HepG2 (cell line): Measurements from ENCODE around the gene MEF2A. TPM values are rescaled to one million over a fixed set of nuclear protein-coding genes. Genes with fewer than 3 reads are reported as not detected.

ENCODE experiments used
- BCL6 ChIP-seq: IDR thresholded peaks from 2 replicates; pipeline ENCODE4 v1.6.1; 2016; ENCODE audit warnings: missing genetic modification reagents, missing compliant biosample characterization
- HMG20B ChIP-seq: conservative IDR thresholded peaks from 2 replicates; pipeline ENCODE4 v1.6.1; 2016; ENCODE audit warnings: missing genetic modification reagents, missing compliant biosample characterization
- HNF4A ChIP-seq: sonication (generic); formaldehyde crosslinking; IDR thresholded peaks from 2 replicates; pipeline ENCODE4 v1.4.0; 2020; ENCODE audit warnings: missing genetic modification reagents
- KLF6 ChIP-seq: IDR thresholded peaks from 2 replicates; pipeline ENCODE4 v1.8.0; 2016; ENCODE audit warnings: missing biosample characterization, missing genetic modification reagents
- PPARG ChIP-seq: conservative IDR thresholded peaks from 2 replicates; pipeline ENCODE4 v1.6.1; 2016; ENCODE audit warnings: missing biosample characterization, missing genetic modification reagents
- PRMT3 ChIP-seq: sonication (generic); formaldehyde crosslinking; IDR thresholded peaks from 2 replicates; pipeline ENCODE4 v1.8.1; 2022; ENCODE audit warnings: low read depth, mild to moderate bottlenecking, moderate library complexity, missing genetic modification reagents, borderline replicate concordance
- SRSF4 ChIP-seq: fragments of 200-400 bp; formaldehyde crosslinking; IDR thresholded peaks from one replicate; pipeline ENCODE4 v1.6.1; 2018; ENCODE audit warnings: mild to moderate bottlenecking, low read depth, low read length, moderate library complexity; ENCODE audit not compliant: poor library complexity, severe bottlenecking
- ZIK1 ChIP-seq: sonication (generic); formaldehyde crosslinking; IDR thresholded peaks from 2 replicates; pipeline ENCODE4 v1.5.0; 2020; ENCODE audit warnings: mild to moderate bottlenecking, low read depth, missing genetic modification reagents, borderline replicate concordance
- ZNF674 ChIP-seq: sonication (generic); formaldehyde crosslinking; IDR thresholded peaks from 2 replicates; pipeline ENCODE4 v1.5.0; 2020; ENCODE audit warnings: low read depth, mild to moderate bottlenecking, missing genetic modification reagents
- polyA plus RNA-seq, 8 experiments: library from polyadenylated mRNA; depleted of rRNA in 3 of 8; stranded (reverse) in 7 of 8; unstranded in 1 of 8; fragments of >200 nt; fragmentation: Illumina TruSeq in 4 of 8; extraction: Trizol in 4 of 8; gene quantifications; 2 replicates each; pipeline versions ENCODE4 v1.2.1 to v1.2.3, GENCODE V29; 2011 to 2016; ENCODE audit warnings: low read depth in 4 of 8, missing spikeins in 1 of 8, mixed read lengths in 1 of 8; ENCODE audit not compliant: insufficient read depth in 1 of 8
- total RNA-seq, 5 experiments: library from RNA; depleted of rRNA; stranded (reverse); fragments of >200 nt; fragmentation: Illumina TruSeq; extraction: Trizol; gene quantifications; 2 replicates each; pipeline ENCODE4 v1.2.3, GENCODE V29; 2016; ENCODE audit warnings: low read depth in 1 of 5
- TF ChIP-seq, protein P1 (sequence below): sonication (generic); formaldehyde crosslinking; IDR thresholded peaks from 2 replicates; pipeline ENCODE4 v1.5.0; 2020; ENCODE audit warnings: missing genetic modification reagents
- TF ChIP-seq, protein P2 (sequence below): sonication (generic); formaldehyde crosslinking; IDR thresholded peaks from 2 replicates; pipeline ENCODE4 v1.4.0; 2020; ENCODE audit warnings: missing genetic modification reagents, borderline replicate concordance
- TF ChIP-seq, protein P3 (sequence below): sonication (generic); formaldehyde crosslinking; IDR thresholded peaks from 2 replicates; pipeline ENCODE4 v1.8.1; 2023; ENCODE audit warnings: missing genetic modification reagents, mild to moderate bottlenecking, borderline replicate concordance
- TF ChIP-seq, protein P4 (sequence below): sonication (generic); formaldehyde crosslinking; IDR thresholded peaks from 2 replicates; pipeline ENCODE4 v1.9.0; 2021; ENCODE audit warnings: missing genetic modification reagents, borderline replicate concordance
- TF ChIP-seq, protein P5 (sequence below): sonication (generic); formaldehyde crosslinking; IDR thresholded peaks from 2 replicates; pipeline ENCODE4 v1.5.1; 2020; ENCODE audit warnings: mild to moderate bottlenecking, missing genetic modification reagents, moderate library complexity

Gene MEF2A
- total and polyA plus RNA-seq, 2 of the 13 experiments (the other 11 are each of a cell fraction or from before 2014, with no cell fraction given): 15.2 to 24.4 TPM

DNA sequence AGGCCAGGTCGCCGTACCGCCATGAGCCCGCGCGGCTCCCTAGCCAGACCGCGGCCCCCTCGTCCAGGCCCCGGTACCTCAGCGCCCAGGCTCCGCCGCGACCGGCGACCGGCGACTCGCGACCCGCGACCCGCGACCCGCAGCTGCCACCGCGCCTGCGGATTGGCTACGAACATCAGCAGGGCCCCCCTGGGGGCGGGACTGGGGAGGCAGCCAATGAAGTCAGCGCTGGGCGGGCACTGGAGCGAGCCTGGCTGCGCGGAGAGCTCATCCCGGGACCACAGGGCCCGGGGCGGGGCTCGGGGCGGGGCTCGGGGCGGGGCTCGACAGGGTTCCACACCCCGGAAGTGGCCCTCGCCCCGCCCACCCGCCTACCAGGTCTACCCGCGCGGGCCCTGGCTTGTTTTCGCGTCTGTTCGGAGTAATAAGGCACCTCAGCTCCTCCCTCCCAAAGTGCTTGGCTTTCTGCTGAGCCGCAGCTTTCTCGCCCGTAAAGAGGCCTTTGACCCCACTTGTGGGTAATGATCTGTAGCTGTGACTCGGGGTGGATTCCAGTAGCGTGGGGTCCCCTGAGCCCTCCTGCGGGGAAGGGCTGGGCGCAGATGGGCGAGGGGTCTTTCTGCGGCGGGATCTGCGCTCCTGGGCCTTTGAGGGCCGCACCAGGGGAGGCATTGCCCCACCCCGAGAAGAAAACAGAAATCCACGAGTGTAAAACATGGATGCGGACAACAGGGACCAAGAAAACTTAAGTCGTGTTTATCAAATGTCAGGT, 167.7 kb downstream of the MEF2A start, which contains the start of gene LYSMD4 (continued):
- TF ChIP-seq, protein P1, sequence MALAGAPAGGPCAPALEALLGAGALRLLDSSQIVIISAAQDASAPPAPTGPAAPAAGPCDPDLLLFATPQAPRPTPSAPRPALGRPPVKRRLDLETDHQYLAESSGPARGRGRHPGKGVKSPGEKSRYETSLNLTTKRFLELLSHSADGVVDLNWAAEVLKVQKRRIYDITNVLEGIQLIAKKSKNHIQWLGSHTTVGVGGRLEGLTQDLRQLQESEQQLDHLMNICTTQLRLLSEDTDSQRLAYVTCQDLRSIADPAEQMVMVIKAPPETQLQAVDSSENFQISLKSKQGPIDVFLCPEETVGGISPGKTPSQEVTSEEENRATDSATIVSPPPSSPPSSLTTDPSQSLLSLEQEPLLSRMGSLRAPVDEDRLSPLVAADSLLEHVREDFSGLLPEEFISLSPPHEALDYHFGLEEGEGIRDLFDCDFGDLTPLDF (CRISPR knock-in tag): no peak
- TF ChIP-seq, protein P2, sequence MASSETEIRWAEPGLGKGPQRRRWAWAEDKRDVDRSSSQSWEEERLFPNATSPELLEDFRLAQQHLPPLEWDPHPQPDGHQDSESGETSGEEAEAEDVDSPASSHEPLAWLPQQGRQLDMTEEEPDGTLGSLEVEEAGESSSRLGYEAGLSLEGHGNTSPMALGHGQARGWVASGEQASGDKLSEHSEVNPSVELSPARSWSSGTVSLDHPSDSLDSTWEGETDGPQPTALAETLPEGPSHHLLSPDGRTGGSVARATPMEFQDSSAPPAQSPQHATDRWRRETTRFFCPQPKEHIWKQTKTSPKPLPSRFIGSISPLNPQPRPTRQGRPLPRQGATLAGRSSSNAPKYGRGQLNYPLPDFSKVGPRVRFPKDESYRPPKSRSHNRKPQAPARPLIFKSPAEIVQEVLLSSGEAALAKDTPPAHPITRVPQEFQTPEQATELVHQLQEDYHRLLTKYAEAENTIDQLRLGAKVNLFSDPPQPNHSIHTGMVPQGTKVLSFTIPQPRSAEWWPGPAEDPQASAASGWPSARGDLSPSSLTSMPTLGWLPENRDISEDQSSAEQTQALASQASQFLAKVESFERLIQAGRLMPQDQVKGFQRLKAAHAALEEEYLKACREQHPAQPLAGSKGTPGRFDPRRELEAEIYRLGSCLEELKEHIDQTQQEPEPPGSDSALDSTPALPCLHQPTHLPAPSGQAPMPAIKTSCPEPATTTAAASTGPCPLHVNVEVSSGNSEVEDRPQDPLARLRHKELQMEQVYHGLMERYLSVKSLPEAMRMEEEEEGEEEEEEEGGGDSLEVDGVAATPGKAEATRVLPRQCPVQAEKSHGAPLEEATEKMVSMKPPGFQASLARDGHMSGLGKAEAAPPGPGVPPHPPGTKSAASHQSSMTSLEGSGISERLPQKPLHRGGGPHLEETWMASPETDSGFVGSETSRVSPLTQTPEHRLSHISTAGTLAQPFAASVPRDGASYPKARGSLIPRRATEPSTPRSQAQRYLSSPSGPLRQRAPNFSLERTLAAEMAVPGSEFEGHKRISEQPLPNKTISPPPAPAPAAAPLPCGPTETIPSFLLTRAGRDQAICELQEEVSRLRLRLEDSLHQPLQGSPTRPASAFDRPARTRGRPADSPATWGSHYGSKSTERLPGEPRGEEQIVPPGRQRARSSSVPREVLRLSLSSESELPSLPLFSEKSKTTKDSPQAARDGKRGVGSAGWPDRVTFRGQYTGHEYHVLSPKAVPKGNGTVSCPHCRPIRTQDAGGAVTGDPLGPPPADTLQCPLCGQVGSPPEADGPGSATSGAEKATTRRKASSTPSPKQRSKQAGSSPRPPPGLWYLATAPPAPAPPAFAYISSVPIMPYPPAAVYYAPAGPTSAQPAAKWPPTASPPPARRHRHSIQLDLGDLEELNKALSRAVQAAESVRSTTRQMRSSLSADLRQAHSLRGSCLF (CRISPR knock-in tag): no peak
- no peak for TF ChIP-seq PRMT3 (CRISPR knock-in tag)
- no peak; the same call in 1 of the 2 replicates for TF ChIP-seq PPARG
- no peak for TF ChIP-seq HMG20B (CRISPR knock-in tag)
- no peak for TF ChIP-seq ZNF674 (CRISPR knock-in tag)
- TF ChIP-seq, protein P3, sequence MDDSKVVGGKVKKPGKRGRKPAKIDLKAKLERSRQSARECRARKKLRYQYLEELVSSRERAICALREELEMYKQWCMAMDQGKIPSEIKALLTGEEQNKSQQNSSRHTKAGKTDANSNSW: no peak
- TF ChIP-seq ZIK1 (CRISPR knock-in tag): 0 out of 2 replicates have a peak, but pooled peaks have one; percentile 38
- peak; percentile 54; the same call in 1 of the 2 replicates for TF ChIP-seq HNF4A
- TF ChIP-seq, protein P4, sequence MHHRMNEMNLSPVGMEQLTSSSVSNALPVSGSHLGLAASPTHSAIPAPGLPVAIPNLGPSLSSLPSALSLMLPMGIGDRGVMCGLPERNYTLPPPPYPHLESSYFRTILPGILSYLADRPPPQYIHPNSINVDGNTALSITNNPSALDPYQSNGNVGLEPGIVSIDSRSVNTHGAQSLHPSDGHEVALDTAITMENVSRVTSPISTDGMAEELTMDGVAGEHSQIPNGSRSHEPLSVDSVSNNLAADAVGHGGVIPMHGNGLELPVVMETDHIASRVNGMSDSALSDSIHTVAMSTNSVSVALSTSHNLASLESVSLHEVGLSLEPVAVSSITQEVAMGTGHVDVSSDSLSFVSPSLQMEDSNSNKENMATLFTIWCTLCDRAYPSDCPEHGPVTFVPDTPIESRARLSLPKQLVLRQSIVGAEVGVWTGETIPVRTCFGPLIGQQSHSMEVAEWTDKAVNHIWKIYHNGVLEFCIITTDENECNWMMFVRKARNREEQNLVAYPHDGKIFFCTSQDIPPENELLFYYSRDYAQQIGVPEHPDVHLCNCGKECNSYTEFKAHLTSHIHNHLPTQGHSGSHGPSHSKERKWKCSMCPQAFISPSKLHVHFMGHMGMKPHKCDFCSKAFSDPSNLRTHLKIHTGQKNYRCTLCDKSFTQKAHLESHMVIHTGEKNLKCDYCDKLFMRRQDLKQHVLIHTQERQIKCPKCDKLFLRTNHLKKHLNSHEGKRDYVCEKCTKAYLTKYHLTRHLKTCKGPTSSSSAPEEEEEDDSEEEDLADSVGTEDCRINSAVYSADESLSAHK (CRISPR knock-in tag): no peak
- no peak for TF ChIP-seq SRSF4
- TF ChIP-seq, protein P5, sequence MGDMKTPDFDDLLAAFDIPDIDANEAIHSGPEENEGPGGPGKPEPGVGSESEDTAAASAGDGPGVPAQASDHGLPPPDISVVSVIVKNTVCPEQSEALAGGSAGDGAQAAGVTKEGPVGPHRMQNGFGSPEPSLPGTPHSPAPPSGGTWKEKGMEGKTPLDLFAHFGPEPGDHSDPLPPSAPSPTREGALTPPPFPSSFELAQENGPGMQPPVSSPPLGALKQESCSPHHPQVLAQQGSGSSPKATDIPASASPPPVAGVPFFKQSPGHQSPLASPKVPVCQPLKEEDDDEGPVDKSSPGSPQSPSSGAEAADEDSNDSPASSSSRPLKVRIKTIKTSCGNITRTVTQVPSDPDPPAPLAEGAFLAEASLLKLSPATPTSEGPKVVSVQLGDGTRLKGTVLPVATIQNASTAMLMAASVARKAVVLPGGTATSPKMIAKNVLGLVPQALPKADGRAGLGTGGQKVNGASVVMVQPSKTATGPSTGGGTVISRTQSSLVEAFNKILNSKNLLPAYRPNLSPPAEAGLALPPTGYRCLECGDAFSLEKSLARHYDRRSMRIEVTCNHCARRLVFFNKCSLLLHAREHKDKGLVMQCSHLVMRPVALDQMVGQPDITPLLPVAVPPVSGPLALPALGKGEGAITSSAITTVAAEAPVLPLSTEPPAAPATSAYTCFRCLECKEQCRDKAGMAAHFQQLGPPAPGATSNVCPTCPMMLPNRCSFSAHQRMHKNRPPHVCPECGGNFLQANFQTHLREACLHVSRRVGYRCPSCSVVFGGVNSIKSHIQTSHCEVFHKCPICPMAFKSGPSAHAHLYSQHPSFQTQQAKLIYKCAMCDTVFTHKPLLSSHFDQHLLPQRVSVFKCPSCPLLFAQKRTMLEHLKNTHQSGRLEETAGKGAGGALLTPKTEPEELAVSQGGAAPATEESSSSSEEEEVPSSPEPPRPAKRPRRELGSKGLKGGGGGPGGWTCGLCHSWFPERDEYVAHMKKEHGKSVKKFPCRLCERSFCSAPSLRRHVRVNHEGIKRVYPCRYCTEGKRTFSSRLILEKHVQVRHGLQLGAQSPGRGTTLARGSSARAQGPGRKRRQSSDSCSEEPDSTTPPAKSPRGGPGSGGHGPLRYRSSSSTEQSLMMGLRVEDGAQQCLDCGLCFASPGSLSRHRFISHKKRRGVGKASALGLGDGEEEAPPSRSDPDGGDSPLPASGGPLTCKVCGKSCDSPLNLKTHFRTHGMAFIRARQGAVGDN: peak; percentile 40
- 0 out of 2 replicates have a peak, but pooled peaks have one; percentile 35 for TF ChIP-seq BCL6 (CRISPR knock-in tag)
- TF ChIP-seq KLF6: 0 out of 2 replicates have a peak, but pooled peaks have one; percentile 21
